Hepatocyte (in vitro differentiated cells): ENCODE data around the gene PMPCA. TPM values are rescaled to one million over a fixed set of nuclear protein-coding genes. Genes with fewer than 3 reads are reported as not detected.

Source experiments
- DNase-seq: peaks from one replicate; pipeline ENCODE4 v3.0.0-alpha.2; 2016; ENCODE audit warnings: low spot score
- H2AFZ ChIP-seq: fragments of 200-600 bp; sonication (generic); 2 replicates; pipeline ENCODE4 v1.6.0; 2016; ENCODE audit warnings: antibody characterized with exemption, mild to moderate bottlenecking
- H3K27ac ChIP-seq: fragments of 200-600 bp; sonication (generic); 2 replicates; pipeline ENCODE4 v1.5.1; 2016; ENCODE audit warnings: mild to moderate bottlenecking
- H3K27me3 ChIP-seq: fragments of 200-600 bp; sonication (generic); 2 replicates; pipeline ENCODE4 v1.6.1; 2016
- H3K36me3 ChIP-seq: fragments of 200-600 bp; sonication (generic); replicated peaks from 2 replicates; pipeline ENCODE4 v1.5.1; 2016; ENCODE audit warnings: low read depth; ENCODE audit not compliant: insufficient read depth
- H3K4me1 ChIP-seq: fragments of 200-600 bp; sonication (generic); 2 replicates; pipeline ENCODE4 v1.5.1; 2016; ENCODE audit warnings: mild to moderate bottlenecking, moderate library complexity; ENCODE audit not compliant: insufficient read depth
- H3K4me2 ChIP-seq: fragments of 200-600 bp; sonication (generic); 2 replicates; pipeline ENCODE4 v1.6.0; 2016
- H3K4me3 ChIP-seq: fragments of 200-600 bp; sonication (generic); 2 replicates; pipeline ENCODE4 v1.5.1; 2016; ENCODE audit warnings: mild to moderate bottlenecking
- H3K79me2 ChIP-seq: fragments of 200-600 bp; sonication (generic); 2 replicates; pipeline ENCODE4 v1.6.0; 2017; ENCODE audit warnings: mild to moderate bottlenecking
- H3K9me2 ChIP-seq: fragments of 200-600 bp; sonication (generic); replicated peaks from 2 replicates; pipeline ENCODE4 v1.6.0; 2017; ENCODE audit warnings: mild to moderate bottlenecking; ENCODE audit not compliant: insufficient read depth
- H3K9me3 ChIP-seq: fragments of 200-600 bp; sonication (generic); 2 replicates; pipeline ENCODE4 v1.5.1; 2016; ENCODE audit warnings: low read depth, mild to moderate bottlenecking
- H4K20me1 ChIP-seq: fragments of 200-600 bp; sonication (generic); 2 replicates; pipeline ENCODE4 v1.6.0; 2016; ENCODE audit warnings: mild to moderate bottlenecking; ENCODE audit not compliant: insufficient read depth, poor library complexity, severe bottlenecking
- CTCF ChIP-seq: fragments of 200-600 bp; sonication (generic); IDR thresholded peaks from 2 replicates; pipeline ENCODE4 v1.5.1; 2016; ENCODE audit warnings: antibody characterized with exemption, mild to moderate bottlenecking; ENCODE audit not compliant: poor library complexity
- EZH2 ChIP-seq: fragments of 200-600 bp; sonication (generic); IDR thresholded peaks from 2 replicates; pipeline ENCODE4 v1.6.1; 2016; ENCODE audit warnings: antibody characterized with exemption, mild to moderate bottlenecking, borderline replicate concordance
- EZH2phosphoT487 ChIP-seq: fragments of 200-600 bp; sonication (generic); IDR thresholded peaks from one replicate; pipeline ENCODE4 v1.6.1; 2018; ENCODE audit warnings: antibody characterized with exemption, mild to moderate bottlenecking, low read depth, moderate library complexity; ENCODE audit not compliant: unreplicated experiment, severe bottlenecking
- WGBS: methylation state at CpG from one replicate; pipeline ENCODE4 v1.1.6; 2016; ENCODE audit warnings: low lambda C conversion rate; ENCODE audit errors: missing lambda C conversion rate; 5-methylcytosine and 5-hydroxymethylcytosine counted together
- polyA plus RNA-seq: library from polyadenylated mRNA; unstranded; fragments of >200 nt; fragmentation: Nextera tagmentation; extraction: Ambion mirVana; gene quantifications from 2 replicates; pipeline ENCODE4 v1.2.1, GENCODE V29; 2016
- total RNA-seq: library from RNA; depleted of rRNA; stranded (reverse); fragments of >200 nt; gene quantifications from 2 replicates; pipeline ENCODE4 v1.2.3, GENCODE V29; 2014

Gene PMPCA
- total and polyA plus RNA-seq, 2 experiments from 2014 or later = 45.1 to 85.7 TPM

GRCh38 chr9:136437839-136438547, 27.5 kb downstream of the PMPCA start:
- Histone ChIP-seq H3K4me1 (peaks cover 13% of the 10 kb centered on the region), H3K36me3 (no peaks in the 10 kb centered on the region), H3K27ac (no peak overlapping the region), H2AFZ (no peak overlapping the region), H3K9me3 (no peaks in the 10 kb centered on the region), H3K4me2 (peak overlapping the region; percentile 100), H3K4me3 (peak overlapping the region; percentile 92), H3K79me2 (peaks cover 47% of the 10 kb centered on the region), H4K20me1 (peaks cover 32% of the 10 kb centered on the region), H3K9me2 (no peaks in the 10 kb centered on the region), H3K27me3 (no peaks in the 10 kb centered on the region)
- no peak for DNase-seq
- TF ChIP-seq EZH2 = no peak
- TF ChIP-seq CTCF = no peak
- TF ChIP-seq EZH2phosphoT487 = no peak
- 60% methylated on average over 37 of the region's 37 CpGs for WGBS

GRCh38 chr9:136438548-136439480, 28.4 kb downstream of the PMPCA start:
- H3K4me2 ChIP-seq = peak overlapping the region; percentile 100
- DNase-seq = peak; percentile 56
- peaks cover 47% of the 10 kb centered on the region for H3K79me2 ChIP-seq
- H3K27ac ChIP-seq = peak overlapping the region; percentile 63
- H3K36me3 ChIP-seq = no peaks in the 10 kb centered on the region
- TF ChIP-seq EZH2phosphoT487 = no peak
- no peak for TF ChIP-seq EZH2
- TF ChIP-seq CTCF = no peak
- no peaks in the 10 kb centered on the region for H3K9me3 ChIP-seq
- peak overlapping the region; percentile 92 for H3K4me3 ChIP-seq
- H2AFZ ChIP-seq = peak overlapping the region; percentile 79
- H3K4me1 ChIP-seq = peaks cover 13% of the 10 kb centered on the region
- peaks cover 32% of the 10 kb centered on the region for H4K20me1 ChIP-seq
- H3K27me3 ChIP-seq = no peaks in the 10 kb centered on the region
- 2% methylated on average over 63 of the region's 91 CpGs for WGBS
- H3K9me2 ChIP-seq = no peaks in the 10 kb centered on the region

GRCh38 chr9:136439481-136440408, 29.3 kb downstream of the PMPCA start, which contains the start of gene INPP5E:
Gene INPP5E, minus strand, starts transcription at chr9:136439845. Its CDS starts 426 bp downstream, at chr9:136439419.
- no peaks in the 10 kb centered on the region for H3K27me3 ChIP-seq
- peaks cover 32% of the 10 kb centered on the region for H4K20me1 ChIP-seq
- peaks cover 13% of the 10 kb centered on the region for H3K4me1 ChIP-seq
- peaks cover 47% of the 10 kb centered on the region for H3K79me2 ChIP-seq
- peak within 1 kb of the TSS; percentile 100 for H3K4me2 ChIP-seq
- H3K9me3 ChIP-seq = no peaks in the 10 kb centered on the region
- no peaks in the 10 kb centered on the region for H3K9me2 ChIP-seq
- WGBS = 37% methylated on average over 27 of the region's 90 CpGs
- peak within 1 kb of the TSS; percentile 79 for H2AFZ ChIP-seq
- TF ChIP-seq CTCF (peak; percentile 52), EZH2 (no peak)
- no peaks in the 10 kb centered on the region for H3K36me3 ChIP-seq
- peak within 1 kb of the TSS; percentile 63 for H3K27ac ChIP-seq
- peak; percentile 87 for DNase-seq
- peak within 1 kb of the TSS; percentile 92 for H3K4me3 ChIP-seq
